Right kidney (tissue), 1 donor: Measurements from ENCODE around the gene EPHA5.
A peak's percentile ranks its signal among the peaks of the same experiment; 100 is the strongest.

Source experiments
- DNase-seq: peaks from one replicate; pipeline ENCODE4 v3.0.0-alpha.2; 2016

EPHA5 gene

DNA sequence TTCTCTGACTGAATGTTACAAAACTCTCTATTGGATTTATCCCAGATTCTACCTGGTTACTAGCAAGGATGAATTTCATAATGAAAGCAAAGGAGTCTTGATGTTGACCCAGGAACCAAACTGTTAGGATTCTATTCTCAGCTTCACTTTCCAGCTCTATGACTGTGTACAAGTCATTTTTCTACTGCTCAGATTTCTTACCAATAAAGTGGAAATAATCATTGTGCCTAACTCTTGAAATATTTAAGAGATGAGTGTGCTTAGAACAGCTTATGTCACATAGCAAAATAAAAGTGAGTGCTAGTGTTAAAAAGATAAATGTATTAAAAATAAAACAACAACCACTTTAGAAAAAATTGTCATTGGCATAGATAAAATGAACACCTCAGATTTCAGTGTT lies 45.6 kb downstream of the EPHA5 start:
- no peak for DNase-seq

DNA sequence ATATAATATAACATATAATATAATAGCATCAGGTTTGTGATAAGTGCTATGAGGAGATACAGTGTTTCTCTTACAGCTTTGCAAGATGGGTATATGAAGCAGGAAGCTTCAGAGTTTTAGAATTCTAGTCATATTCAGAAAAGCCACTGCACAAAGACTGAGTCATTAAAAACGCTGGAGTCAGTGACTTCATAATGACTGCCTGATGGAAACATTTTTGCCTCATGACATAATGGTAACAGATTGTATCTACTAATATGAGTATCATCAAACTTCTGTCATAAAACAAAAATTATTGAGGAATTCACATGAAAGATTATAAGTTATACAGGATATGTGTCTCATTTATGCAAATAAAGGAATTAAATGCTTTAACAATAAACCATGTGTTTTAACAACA lies 46.8 kb downstream of the EPHA5 start:
- DNase-seq: no peak

DNA sequence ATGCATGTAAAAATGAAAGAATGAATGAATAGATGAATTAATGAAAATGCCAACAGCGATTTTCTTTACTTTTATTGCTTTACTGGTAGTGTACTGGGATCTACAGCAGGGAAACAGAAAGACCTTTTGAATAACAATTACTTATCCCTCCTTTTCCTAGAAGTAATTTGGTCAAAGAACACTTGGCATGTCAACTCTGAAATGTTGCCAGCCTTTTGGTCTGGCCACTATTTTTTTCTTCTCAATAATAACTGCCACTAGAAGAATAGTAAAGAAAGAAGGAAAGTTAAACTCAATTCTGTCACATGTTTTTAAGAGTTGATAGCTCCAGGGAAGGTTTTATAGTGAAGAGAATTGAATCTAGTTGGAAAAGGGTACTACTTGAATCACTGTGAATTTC lies 52.9 kb downstream of the EPHA5 start:
- DNase-seq: no peak

DNA sequence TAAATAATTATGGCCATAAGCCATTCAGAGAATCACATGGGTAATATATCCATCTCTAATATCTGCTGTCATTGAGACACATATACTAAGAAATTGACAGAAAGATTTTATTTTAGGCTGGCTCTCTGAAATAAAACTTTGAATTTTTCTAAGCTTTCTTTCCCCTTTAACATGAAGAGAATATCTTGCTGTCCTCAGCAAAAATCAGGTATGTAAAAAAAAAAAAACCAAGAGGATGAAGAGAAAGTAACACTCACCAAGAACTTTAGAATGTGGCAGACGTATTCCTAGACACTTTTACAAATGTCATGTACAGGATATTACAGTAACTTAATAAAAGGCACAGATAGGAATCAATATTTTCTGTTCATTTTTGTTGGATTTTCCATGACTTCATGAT lies 65.8 kb downstream of the EPHA5 start:
- no peak for DNase-seq

DNA sequence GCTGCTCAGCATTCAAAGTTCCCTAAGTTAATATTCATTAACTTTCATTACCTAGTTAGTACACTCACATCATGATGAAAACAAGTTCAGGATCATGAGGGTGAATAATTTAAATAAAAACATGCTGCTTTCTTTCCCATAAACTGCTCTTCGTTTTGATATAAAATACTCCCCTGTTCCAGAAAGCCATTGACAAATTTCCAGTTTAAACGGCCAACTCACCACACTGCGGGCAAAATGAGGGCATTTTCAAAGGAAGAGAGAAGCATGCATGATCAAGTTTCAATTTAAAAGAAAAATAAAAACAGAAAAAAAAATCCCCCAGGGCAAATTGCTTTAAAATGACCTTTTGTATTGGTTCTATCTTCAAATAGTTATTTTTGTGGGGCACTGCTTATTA lies 69.6 kb downstream of the EPHA5 start:
- DNase-seq: peak; percentile 4

DNA sequence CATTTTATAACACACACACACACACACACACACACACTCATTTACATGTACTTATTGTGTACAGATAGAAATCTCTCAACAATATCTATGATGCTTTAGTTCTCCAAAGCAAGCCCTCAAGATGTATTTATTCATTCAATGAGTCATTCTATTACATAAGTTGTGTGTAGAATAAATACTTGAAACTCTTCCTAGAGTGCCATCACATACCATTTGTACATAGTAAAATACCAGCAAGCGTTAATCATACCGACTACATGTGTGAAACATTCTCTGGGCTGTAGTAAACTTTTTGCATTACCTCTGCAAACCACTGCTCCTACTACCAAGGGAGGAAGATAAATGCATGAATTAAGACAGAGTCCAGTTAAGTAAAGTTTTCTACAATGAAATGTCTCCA lies 70.9 kb downstream of the EPHA5 start:
- no peak for DNase-seq

DNA sequence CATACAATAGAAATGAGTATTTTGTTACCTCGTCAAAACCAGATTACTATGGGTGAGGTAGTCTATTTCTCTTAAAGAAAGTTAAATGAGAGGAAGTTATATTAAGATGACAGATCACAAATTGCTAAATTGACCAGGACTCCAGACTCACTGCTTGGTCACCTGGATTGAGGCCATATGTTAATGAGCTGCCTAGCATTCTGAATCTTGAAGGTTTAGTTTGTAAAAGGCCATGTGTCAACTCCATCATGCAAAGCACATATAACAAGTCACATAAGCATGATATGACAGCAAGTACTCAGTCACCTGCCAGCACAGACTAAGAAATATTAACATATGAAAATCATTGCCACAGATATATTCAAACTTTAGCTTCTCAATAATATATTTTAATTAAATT lies 72.6 kb downstream of the EPHA5 start:
- DNase-seq: no peak

DNA sequence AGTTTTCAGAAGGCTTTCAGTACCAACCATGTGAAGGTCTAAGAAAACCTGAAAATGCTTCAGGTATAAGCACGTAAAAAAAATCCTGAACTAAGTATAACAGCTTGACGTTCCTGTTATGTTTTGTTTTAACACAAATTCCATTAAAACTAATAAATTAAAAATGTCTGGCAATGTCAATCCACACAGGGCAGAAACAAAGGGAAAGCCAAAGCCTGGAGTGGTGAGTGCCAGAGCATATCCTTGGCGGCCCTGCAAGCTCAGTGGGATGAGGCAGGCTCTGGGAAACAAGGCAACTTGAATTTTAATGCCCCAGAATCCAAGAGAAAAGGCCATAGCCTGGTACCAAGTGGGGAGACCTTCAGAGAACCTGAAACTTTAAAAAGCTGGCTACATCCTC lies 78.2 kb downstream of the EPHA5 start:
- no peak for DNase-seq

DNA sequence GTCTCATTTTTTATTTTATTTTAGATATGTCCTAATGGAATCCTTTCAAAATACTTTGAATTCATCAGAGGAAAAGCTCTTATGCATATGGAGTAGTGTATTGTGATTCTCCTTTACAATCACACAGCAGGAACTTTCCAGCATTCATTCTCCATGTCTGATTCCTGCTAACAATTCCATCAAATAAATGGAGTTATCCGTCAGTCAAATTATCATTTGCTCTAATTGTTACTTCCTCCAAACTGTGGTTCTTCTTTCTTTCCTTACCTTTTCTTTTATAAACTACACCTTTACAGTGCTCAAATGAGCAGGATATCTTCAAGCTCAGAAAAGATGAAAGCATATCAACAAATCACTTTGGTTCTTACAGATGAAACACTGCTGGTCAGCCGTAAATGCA lies 80.4 kb downstream of the EPHA5 start:
- no peak for DNase-seq

DNA sequence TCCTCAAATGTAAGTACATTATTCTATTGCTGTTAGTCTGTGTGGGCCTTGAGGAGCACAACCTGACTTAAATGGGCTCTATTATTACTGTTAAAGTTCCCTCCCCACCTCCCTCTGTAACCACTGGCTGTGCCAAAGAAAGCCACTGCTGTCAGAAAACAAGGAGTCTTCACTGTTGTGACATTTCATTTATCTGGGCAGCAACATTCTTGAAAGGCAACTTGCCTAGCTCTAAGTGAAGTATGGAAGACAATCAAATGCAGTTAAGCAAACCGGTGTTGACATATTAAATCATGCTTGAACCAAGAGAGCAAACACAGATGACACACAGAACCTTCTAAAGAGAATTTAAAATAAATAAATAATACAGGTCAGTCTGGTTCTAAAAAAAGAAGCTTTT lies 81.0 kb downstream of the EPHA5 start:
- DNase-seq: no peak

DNA sequence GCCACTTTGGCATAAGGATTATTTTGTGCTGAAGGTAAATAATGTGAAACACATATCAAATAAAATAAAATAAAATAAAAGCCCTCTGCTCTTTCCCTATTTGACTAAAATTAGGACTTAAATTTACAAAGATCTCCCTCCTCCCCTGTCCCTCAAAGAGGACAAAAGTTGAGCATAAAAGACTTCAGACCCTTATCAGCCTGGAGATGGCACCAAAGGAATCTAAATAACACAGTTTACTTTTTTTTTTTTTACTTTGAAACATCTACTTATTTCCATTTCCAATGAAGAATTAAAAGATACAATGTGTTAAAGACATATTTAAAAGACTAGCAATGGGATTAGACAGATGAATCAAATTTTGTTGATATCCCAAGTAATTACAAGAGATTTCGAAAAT lies 89.7 kb downstream of the EPHA5 start:
- DNase-seq: no peak

DNA sequence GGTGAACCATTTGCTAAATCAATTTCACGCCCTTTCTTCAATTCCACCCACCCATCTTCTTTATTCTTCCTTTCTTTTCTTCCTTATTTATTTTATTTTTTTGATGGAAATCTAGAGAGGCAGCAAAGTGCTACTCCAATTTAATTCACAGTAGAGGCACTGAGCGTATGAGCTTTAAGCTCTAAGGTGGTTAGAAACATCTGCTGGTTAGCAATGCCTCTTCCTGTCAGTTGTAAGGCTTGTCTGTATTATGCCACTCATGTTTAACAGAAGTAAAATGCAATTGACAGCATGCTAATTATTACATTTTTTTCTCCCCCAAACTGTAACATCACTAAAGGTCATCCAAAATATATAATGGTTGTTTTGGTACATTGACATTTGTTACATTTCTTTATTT lies 103.8 kb downstream of the EPHA5 start:
- DNase-seq: no peak

DNA sequence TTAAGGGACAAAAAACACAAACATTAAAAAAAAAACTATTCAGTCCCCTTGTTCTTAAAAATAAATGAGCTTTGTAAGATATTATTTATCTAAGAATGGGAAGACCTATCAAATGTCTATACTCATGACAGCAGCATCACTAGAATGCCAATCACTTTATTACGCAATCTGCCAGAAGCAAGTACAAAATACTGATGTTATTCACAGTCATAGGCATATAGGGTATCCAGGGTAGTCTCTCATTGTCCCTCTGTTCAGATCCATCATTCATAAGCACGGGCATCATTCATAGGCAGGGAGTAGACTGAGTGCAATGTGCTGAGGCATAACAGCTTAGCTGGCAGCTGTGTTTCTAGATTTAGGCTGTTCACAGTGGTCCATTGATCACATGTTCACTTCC lies 109.1 kb downstream of the EPHA5 start:
- no peak for DNase-seq

DNA sequence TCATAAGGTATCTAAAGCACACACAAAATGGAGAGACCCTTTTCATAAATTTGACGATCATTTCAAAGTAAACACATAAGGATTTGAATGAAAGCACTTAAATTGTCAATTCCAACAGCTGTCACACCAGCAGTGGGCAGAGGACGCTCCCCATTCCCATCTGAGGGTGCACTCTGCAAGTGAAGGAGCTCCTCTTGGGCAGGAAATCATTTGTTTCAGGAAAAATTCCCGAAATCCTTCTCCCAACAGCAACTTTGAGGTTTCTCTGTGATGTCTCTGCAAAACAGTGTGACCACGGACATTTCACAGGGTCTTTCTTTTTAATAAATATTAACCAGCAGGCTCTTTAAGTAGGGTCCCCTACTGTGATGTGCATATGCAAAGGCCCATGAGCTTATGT lies 111.0 kb downstream of the EPHA5 start:
- no peak for DNase-seq

DNA sequence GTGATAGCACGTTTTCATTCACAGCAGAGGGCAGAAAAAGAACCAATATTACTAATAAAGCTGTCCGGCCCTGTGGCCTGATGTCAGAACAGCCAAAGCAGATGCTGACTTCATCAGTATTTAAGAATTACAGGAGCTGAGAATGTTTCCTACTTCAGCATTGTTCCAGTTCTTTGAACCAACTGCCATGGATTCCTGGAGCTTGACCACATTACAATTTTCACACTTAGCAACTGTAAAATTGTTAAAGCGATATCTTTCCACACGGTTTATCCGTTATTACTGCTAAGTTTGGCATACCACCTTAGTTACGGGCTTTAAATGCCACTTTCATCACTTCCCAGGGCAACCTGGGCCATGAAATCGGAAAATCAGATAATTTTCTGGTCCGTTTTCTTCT lies 118.2 kb downstream of the EPHA5 start:
- peak; percentile 5 for DNase-seq

DNA sequence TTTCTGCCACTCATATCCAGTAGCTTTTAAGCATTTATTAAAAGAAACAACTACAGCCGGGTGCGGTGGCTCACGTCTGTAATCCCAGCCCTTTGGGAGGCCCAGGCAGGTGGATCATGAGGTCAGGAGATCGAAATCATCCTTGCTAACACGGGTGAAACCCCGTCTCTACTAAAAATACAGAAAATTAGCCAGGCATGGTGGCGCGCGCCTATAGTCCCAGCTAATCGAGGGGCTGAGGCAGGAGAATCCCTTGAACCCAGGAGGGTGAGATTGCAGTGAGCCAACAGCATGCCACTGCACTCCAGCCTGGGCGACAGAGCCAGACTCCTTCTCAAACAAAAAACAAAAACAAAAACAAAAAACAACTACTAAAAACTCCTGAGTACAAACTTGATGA lies 119.8 kb downstream of the EPHA5 start:
- DNase-seq: no peak

DNA sequence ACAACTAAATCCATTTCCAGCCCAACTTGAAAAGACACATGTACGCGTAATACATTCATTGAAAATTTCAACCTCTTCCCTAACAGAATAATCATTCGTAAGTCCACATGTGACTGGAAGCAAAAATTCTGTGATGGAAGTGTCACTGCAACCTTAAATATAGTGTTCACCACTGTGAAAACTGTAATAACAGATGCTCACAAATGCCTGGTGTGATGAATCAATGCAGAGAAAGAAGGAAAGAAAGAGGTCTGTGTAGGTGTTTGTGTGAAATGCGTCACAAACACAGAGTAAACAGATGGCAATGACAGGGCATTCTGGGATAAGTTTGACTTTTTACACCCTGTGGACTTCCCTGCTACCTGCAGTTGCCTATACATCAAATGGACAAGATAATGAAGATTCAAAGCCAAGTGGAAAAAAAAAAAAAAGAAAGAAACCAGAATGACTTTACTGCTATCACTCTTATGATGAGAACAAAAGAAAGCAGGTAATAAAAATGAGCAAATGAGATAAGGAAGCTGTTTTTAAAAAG lies 123.3 kb downstream of the EPHA5 start:
- no peak for DNase-seq

DNA sequence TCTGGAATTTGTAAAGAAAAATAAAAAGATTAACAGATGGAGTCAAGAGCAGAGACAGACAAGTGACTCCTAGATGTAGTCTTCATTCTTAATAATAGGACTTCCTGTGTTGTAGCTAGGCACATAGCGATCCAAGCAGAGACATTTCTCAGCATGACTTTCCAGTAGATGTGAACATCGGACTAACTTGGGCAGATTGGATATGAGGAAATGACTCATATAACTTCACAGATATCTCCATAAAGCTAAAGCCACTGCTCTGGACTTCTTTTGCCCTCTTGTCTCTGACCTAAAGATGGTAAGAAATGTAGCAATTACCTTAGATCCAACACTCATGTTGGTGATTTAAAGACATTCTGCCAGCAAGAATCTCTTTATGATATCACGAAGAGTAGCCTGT lies 131.7 kb downstream of the EPHA5 start:
- DNase-seq: no peak

DNA sequence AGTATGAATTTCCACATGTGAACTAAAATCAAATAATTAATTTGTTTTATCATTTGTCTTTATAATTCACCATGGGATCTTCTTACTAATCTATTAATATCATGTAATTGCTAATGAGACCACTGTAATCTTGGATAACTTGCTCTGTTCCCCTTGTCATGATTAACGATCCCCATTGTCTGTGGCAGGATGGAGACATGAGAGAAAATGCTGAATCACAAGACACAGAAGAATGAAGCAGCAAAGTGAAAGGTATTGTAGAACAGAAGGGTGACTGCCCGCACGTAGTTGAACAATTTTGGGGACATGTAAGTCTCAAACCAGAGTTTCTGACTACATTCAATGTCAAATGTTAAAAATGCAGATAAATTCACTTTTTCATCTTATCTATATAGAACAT lies 135.2 kb downstream of the EPHA5 start:
- DNase-seq: no peak

DNA sequence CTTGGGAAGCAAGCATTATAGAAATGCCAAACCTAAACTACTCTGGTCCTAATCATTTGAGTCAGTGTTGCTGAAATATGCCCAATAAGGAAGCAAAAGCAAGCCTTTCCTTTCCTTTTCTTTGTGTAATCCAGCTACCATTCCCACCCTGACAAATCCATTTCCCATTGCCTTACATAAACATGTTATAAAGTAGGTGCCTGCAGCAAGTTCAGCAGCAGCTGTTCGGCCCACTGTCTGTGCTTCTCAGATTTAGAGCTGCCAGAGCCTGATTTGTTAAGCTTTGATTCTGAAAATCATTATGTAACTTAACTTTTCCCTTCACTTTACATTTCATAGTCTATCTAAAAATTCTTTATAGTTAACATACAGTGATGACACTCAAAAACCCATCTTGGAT lies 148.6 kb downstream of the EPHA5 start:
- no peak for DNase-seq

DNA sequence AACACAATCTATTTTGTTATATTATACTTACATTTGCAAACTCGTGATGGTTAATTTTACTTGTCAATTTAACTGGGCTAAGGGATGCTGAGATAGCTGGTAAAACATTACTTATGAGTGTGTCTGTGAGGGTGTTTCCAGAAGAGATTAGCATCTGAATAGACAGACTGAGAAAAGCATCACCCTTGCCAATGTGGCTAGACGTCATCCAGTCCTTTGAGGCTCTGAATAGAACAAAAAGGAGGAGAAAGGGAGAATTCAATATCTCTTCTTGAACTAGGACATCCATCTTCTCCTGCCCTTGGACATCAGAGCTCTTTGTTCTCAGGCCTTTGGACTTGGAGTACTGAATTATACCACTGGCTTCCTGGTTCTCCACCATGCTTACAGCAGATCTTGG lies 154.6 kb downstream of the EPHA5 start:
- no peak for DNase-seq

DNA sequence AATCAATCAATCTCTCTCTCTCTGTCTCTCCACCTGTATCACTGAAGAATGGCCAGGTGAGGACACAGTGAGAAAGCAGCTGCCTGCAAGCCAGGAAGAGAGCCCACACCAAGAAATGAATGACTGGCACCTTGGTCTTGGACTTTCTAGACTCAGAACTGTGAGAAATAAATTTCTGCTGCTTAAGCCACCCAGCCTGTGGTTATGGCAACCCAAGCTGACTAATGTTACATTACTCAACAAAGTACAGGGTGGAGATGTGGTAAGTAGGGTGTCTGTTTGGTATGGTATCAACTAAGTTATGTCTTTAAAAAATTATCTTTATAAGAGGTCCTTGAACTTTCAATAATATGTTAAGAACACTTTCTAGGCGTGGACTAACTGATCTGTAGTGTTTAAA lies 159.3 kb downstream of the EPHA5 start:
- DNase-seq: no peak

DNA sequence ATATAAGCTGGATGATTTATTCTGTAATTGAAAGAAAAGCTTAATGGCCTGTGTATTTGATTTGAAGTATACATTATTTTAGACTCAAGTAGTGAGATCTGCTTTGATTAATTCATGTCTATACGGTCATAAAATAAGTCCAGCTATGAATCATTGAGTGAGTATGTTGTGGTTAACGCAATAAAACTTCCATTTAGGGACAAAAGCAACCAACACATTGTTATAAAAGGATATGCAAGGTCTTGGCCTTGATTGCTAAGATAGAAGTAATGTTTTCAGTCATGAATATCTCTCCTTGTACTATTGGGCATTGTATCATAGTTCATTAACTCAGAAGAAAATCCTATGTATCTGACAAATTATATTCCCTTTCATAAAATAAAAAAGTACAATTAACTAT lies 162.1 kb downstream of the EPHA5 start:
- DNase-seq: no peak

DNA sequence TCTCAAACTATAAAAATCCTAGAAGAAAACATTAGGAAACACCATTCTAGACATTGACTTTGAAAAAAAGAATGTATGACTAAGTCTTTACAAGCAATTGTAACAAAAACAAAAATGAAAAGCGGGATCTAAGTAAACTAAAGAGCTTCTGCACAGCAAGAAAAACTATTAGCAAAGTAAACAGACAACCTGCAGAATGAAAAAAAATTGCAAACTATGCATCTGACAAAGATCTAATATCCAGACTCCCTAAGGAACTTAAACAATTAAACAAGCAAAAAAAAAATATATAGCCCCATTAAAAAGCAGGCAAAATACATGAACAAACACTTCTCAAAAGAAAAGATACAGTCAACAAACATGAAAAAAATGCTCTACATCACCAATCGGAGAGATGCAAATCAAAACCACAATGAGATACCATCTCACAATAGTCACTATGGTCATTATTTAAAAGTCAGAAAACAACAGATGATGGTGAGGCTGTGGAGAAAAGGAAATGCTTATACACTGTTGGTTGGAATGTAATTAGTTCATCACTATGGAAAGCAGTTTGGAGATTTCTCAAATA lies 168.1 kb downstream of the EPHA5 start:
- DNase-seq: no peak

DNA sequence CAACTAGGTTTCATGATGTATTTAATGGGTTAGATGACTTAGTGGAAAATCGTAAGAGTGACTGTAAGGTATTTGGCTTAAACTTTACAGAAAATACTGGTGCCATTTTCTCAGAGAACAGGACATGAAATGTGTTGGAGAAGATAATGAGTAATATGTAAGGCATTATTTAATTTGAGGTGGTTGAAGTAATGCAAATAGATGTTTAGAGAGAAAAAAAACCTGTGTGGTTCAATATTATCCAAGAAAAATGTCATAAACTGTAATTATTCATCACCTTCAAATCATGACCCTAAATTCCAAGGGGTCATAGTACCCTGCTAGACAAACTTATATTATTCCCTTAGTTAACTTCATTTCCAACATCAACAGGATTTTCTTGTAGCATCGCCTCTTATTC lies 171.7 kb downstream of the EPHA5 start:
- DNase-seq: no peak
